GM12872 (cell line): ENCODE data around the gene FBXO28.

ENCODE experiments used
- TF ChIP-seq, protein P1 (sequence below): IDR thresholded peaks from 3 replicates; pipeline ENCODE4 v1.5.1; 2011; ENCODE audit warnings: low read depth, mild to moderate bottlenecking, low read length, moderate library complexity; ENCODE audit not compliant: insufficient read depth

FBXO28 gene

DNA sequence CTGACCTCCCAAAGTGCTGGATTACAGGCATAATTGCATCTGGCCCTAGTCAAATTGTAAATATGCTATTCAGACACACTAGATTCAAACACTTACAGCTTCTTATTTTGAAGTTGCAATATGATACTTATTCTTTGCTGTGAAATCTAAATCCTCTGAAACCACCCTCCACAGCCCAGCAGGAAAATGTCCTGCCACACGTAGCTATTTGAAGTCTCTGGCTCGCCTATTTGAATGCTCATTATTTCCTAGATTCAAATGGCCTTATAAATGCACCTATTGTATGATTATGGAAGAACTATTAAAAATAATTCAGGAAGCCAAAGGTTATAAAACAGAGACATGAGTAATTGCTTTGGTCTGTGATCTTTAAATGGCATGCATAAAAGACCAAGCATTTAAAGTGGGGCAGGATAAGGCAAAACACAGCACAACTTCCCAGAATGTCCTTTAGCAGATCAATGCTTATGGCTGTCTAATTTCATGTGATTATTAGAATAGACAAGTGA, 26.6 kb upstream of the FBXO28 start:
- TF ChIP-seq, protein P1, sequence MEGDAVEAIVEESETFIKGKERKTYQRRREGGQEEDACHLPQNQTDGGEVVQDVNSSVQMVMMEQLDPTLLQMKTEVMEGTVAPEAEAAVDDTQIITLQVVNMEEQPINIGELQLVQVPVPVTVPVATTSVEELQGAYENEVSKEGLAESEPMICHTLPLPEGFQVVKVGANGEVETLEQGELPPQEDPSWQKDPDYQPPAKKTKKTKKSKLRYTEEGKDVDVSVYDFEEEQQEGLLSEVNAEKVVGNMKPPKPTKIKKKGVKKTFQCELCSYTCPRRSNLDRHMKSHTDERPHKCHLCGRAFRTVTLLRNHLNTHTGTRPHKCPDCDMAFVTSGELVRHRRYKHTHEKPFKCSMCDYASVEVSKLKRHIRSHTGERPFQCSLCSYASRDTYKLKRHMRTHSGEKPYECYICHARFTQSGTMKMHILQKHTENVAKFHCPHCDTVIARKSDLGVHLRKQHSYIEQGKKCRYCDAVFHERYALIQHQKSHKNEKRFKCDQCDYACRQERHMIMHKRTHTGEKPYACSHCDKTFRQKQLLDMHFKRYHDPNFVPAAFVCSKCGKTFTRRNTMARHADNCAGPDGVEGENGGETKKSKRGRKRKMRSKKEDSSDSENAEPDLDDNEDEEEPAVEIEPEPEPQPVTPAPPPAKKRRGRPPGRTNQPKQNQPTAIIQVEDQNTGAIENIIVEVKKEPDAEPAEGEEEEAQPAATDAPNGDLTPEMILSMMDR: no peak

DNA sequence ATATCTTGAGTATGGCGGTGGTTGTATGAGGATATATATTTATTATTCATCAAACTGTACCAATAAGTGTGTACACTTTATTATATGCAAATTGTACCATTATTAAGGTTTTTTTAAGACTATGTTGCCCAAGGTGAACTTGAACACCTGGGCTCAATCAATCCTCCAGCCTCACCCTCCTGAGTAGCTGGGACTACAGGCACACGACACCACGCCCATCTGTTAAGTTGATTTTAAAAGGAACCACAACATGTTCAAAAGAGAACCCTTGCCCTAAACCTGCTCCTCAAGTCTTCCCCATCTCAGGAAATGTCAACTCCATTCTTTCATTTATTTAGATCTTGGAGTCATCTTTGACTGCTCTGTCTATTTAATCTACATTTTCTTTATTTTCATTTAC, 24.3 kb upstream of the FBXO28 start:
- TF ChIP-seq, protein P1: no peak

DNA sequence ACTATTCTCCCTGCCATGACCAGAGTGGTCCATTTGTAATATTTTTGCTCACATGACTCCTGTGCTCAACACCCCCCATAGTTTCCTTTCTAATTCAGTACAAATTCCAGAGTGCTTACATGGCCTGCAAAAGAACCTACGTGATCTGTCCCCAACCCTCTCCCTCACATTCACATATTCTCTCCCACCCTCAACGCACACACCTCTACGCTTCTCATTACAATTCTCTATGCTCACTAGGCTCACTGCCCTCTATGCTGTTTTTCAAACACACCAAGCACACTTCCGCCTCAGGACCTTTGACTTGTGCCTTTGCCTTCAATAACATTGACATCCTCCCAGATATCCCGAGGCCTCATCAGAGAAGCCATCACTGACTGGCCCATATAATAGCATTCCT, 23.8 kb upstream of the FBXO28 start:
- TF ChIP-seq, protein P1: no peak

DNA sequence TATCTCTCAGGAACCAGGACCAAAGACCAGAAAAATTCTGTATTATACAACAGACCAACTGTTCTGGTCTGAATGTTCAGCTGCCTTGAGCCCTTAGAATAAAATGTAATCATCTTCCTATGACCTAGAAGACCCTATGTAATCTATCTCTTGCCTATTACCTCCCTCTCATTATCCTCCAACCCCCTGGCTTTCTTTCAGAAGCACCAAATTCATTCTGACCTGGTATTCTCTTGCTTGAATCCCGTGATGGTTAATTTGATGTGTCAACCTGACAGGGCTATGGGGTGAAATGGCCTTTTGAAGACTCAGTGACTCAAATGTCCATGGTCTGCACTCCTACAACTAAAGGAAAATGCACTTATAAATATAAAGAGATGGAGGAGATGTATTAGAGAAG, 21.8 kb upstream of the FBXO28 start:
- TF ChIP-seq, protein P1: no peak

DNA sequence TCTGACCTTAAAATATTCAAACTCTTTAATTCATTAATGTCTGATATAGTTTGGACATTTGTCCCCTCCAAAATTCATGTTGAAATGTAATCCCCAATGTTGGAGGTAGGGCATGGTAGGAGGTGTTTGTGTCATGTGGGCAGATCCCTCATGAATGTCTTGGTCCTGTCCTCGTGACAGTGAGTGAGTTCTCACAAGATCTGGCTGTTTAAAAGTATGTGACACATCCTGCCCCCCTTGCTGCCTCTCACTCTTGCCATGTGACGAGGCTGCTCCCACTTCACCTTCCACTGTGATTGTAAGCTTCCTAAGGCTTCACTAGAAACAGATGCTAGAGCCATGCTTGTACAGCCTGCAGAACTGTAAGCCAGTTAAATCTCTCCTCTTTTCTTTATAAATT, 21.3 kb upstream of the FBXO28 start:
- TF ChIP-seq, protein P1: no peak

DNA sequence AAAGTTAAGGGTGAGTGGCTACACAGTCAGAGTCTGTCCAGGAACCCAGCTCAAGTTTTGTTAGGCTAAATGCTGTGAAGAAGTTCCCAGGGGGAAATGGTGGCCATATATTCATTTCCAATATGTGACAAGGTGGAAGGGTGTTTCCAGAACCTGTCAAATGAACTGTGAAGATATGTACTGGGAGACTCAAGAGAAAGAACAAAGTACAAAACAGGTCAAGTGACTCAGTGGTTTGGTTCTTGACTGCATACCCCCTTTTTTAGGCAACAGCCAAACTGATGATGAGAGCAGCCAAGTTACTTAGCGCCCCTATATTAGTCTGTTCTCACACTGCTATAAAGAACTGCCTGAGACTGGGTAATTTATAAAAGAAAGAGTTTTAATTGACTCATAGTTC, 18.6 kb upstream of the FBXO28 start:
- TF ChIP-seq, protein P1: no peak

DNA sequence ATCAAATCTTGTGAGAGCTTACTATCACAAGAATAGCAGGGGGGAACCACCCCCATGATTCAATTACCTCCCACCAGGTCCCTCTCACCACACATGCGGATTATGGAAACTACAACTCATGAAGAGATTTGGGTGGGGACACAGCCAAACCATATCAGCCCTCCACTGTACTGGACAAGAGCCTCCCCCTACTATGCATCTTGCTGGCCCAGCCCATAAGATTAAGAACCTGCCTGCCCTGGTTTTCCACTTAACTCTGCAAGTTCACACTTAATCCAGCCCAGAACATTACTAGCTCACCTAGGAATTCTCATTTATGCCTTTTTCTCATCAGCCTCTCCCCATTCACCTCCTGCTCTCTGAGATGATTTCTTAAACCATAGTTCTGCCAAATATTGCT, 18.0 kb upstream of the FBXO28 start:
- TF ChIP-seq, protein P1: no peak

DNA sequence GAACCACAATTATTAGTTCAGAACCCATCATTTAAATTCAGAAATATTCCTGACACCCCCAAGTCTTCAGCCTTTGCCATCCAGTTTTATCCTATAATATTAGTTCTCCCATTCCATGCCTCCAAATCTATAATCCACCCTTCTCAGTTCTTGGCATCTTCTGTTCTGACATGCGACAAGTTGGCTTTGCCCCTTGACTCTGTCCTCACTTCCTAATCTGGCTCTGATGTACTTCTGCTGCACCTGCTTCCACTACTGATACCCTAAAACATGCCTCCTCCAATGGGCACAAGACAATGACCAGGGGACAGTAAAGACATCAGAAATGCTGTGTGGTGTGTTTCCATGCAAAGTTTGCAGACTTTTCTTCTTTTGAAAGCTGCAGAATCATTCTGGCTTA, 17.1 kb upstream of the FBXO28 start:
- TF ChIP-seq, protein P1: no peak
